ENCODE measurements around the gene PRICKLE4.

PRICKLE4 gene

GRCh38 chr6:41786451-41787218 is 6.1 kb downstream of the PRICKLE4 start:
- Histone ChIP-seq H3K18ac (ENCODE audit: low read length) (no peak overlapping the region), H3K4me3 (ENCODE audit: low read length) (peak overlapping the region; percentile 71), H2AK5ac (ENCODE audit: low read length) (no peak overlapping the region), H3K79me2 (ENCODE audit: control insufficient read depth, insufficient read depth, low read length) (peaks cover 7% of the 10 kb centered on the region), H3K4me1 (ENCODE audit: control insufficient read depth, low read depth, low read length) (no peaks in the 10 kb centered on the region), H3K9ac (ENCODE audit: low read length) (peak overlapping the region; percentile 88), H3K27ac (ENCODE audit: low read depth, low read length) (peak overlapping the region; percentile 57), H3K56ac (ENCODE audit: low read length) (peak overlapping the region; percentile 97), H3K23ac (ENCODE audit: low read length) (no peak overlapping the region), H4K5ac (ENCODE audit: low read length) (no peak overlapping the region), H3K36me3 (ENCODE audit: control insufficient read depth, insufficient read depth, low read length) (peaks cover 7% of the 10 kb centered on the region), H3K27me3 (ENCODE audit: insufficient read depth, low read length, poor library complexity) (peaks cover 5% of the 10 kb centered on the region), H3K79me1 (ENCODE audit: low read length) (peaks cover 9% of the 10 kb centered on the region), H2BK5ac (ENCODE audit: low read length) (no peak overlapping the region), H2BK120ac (ENCODE audit: low read depth, low read length) (no peak overlapping the region), H3K4me2 (ENCODE audit: low read length) (peak overlapping the region; percentile 98), H4K8ac (ENCODE audit: low read depth, low read length) (no peak overlapping the region), H3K4ac (ENCODE audit: low read depth, low read length) (no peak overlapping the region), H2BK15ac (replicated peaks; ENCODE audit: low read depth) (no peak overlapping the region)
- peak; percentile 84 for DNase-seq
- no CpG with 5 or more reads among the region's 58 CpGs for WGBS (ENCODE audit: extremely low coverage, insufficient coverage, low lambda C conversion rate)

- no CpG with 5 or more reads among the region's 55 CpGs for WGBS (ENCODE audit: extremely low coverage, insufficient coverage, low lambda C conversion rate)
- H3K4me2 ChIP-seq (ENCODE audit: low read length), result peak within 1 kb of the TSS; percentile 98
Observed at GRCh38 chr6:41787219-41787917, 6.8 kb downstream of the PRICKLE4 start, which contains the start of gene TOMM6. Gene TOMM6, plus strand, starts transcription at chr6:41787694. Its CDS starts 4 bp downstream, at chr6:41787698.

GRCh38 chr6:41789390-41789724 is 8.8 kb downstream of the PRICKLE4 start:
- no peak overlapping the region for H2BK15ac ChIP-seq (replicated peaks; ENCODE audit: low read depth)
- no CpG with 5 or more reads among the region's 3 CpGs for WGBS (ENCODE audit: extremely low coverage, insufficient coverage, low lambda C conversion rate)
- no peak overlapping the region for H2BK120ac ChIP-seq (ENCODE audit: low read depth, low read length)
- DNase-seq, result no peak
- H3K23ac ChIP-seq (ENCODE audit: low read length), result no peak overlapping the region
- H2AK5ac ChIP-seq (ENCODE audit: low read length), result no peak overlapping the region
- no peak overlapping the region for H3K9ac ChIP-seq (ENCODE audit: low read length)
- no peak overlapping the region for H4K8ac ChIP-seq (ENCODE audit: low read depth, low read length)
- H3K27ac ChIP-seq (ENCODE audit: low read depth, low read length), result no peak overlapping the region
- H3K4me3 ChIP-seq (ENCODE audit: low read length), result no peak overlapping the region
- no peak overlapping the region for H3K4me2 ChIP-seq (ENCODE audit: low read length)
- H3K18ac ChIP-seq (ENCODE audit: low read length), result no peak overlapping the region
- no peak overlapping the region for H4K5ac ChIP-seq (ENCODE audit: low read length)
- peaks cover 5% of the 10 kb centered on the region for H3K27me3 ChIP-seq (ENCODE audit: insufficient read depth, low read length, poor library complexity)
- no peak overlapping the region for H3K4ac ChIP-seq (ENCODE audit: low read depth, low read length)
- peaks cover 7% of the 10 kb centered on the region for H3K36me3 ChIP-seq (ENCODE audit: control insufficient read depth, insufficient read depth, low read length)
- H3K79me1 ChIP-seq (ENCODE audit: low read length), result peaks cover 9% of the 10 kb centered on the region
- H3K4me1 ChIP-seq (ENCODE audit: control insufficient read depth, low read depth, low read length), result no peaks in the 10 kb centered on the region
- H3K56ac ChIP-seq (ENCODE audit: low read length), result no peak overlapping the region
- H2BK5ac ChIP-seq (ENCODE audit: low read length), result no peak overlapping the region
- H3K79me2 ChIP-seq (ENCODE audit: control insufficient read depth, insufficient read depth, low read length), result peaks cover 7% of the 10 kb centered on the region

More at GRCh38 chr6:41787219-41787917, 6.8 kb downstream of the PRICKLE4 start, which contains the start of gene TOMM6:
- peak within 1 kb of the TSS; percentile 26 for H4K5ac ChIP-seq (ENCODE audit: low read length)
- H2BK120ac ChIP-seq (ENCODE audit: low read depth, low read length), result no peak within 1 kb of the TSS
- peaks cover 7% of the 10 kb centered on the region for H3K36me3 ChIP-seq (ENCODE audit: control insufficient read depth, insufficient read depth, low read length)
- no peak within 1 kb of the TSS for H3K23ac ChIP-seq (ENCODE audit: low read length)
- H3K4me1 ChIP-seq (ENCODE audit: control insufficient read depth, low read depth, low read length), result no peaks in the 10 kb centered on the region
- peak within 1 kb of the TSS; percentile 95 for H3K4ac ChIP-seq (ENCODE audit: low read depth, low read length)
- DNase-seq, result peak; percentile 97
- no peak within 1 kb of the TSS for H2BK15ac ChIP-seq (replicated peaks; ENCODE audit: low read depth)
- H3K27me3 ChIP-seq (ENCODE audit: insufficient read depth, low read length, poor library complexity), result peaks cover 5% of the 10 kb centered on the region
- H3K79me1 ChIP-seq (ENCODE audit: low read length), result peaks cover 9% of the 10 kb centered on the region
- peak within 1 kb of the TSS; percentile 85 for H2BK5ac ChIP-seq (ENCODE audit: low read length)
- H3K4me3 ChIP-seq (ENCODE audit: low read length), result peak within 1 kb of the TSS; percentile 100
- peak within 1 kb of the TSS; percentile 87 for H4K8ac ChIP-seq (ENCODE audit: low read depth, low read length)
- peaks cover 7% of the 10 kb centered on the region for H3K79me2 ChIP-seq (ENCODE audit: control insufficient read depth, insufficient read depth, low read length)
- peak within 1 kb of the TSS; percentile 64 for H3K18ac ChIP-seq (ENCODE audit: low read length)
- peak within 1 kb of the TSS; percentile 69 for H3K27ac ChIP-seq (ENCODE audit: low read depth, low read length)
- H3K9ac ChIP-seq (ENCODE audit: low read length), result peak within 1 kb of the TSS; percentile 99
- peak within 1 kb of the TSS; percentile 99 for H3K56ac ChIP-seq (ENCODE audit: low read length)
- peak within 1 kb of the TSS; percentile 98 for H2AK5ac ChIP-seq (ENCODE audit: low read length)

GRCh38 chr6:41790045-41790444 is 9.5 kb downstream of the PRICKLE4 start:
- no CpG with 5 or more reads among the region's 1 CpG for WGBS (ENCODE audit: extremely low coverage, insufficient coverage, low lambda C conversion rate)
- Histone ChIP-seq H3K56ac (ENCODE audit: low read length) (no peak overlapping the region), H3K9ac (ENCODE audit: low read length) (no peak overlapping the region), H3K4me2 (ENCODE audit: low read length) (no peak overlapping the region), H3K27ac (ENCODE audit: low read depth, low read length) (no peak overlapping the region), H2BK15ac (replicated peaks; ENCODE audit: low read depth) (no peak overlapping the region), H4K8ac (ENCODE audit: low read depth, low read length) (no peak overlapping the region), H3K23ac (ENCODE audit: low read length) (no peak overlapping the region), H2AK5ac (ENCODE audit: low read length) (no peak overlapping the region), H3K4me1 (ENCODE audit: control insufficient read depth, low read depth, low read length) (no peaks in the 10 kb centered on the region), H2BK120ac (ENCODE audit: low read depth, low read length) (no peak overlapping the region), H3K4me3 (ENCODE audit: low read length) (no peak overlapping the region), H2BK5ac (ENCODE audit: low read length) (no peak overlapping the region), H3K79me1 (ENCODE audit: low read length) (peaks cover 9% of the 10 kb centered on the region), H3K36me3 (ENCODE audit: control insufficient read depth, insufficient read depth, low read length) (peaks cover 7% of the 10 kb centered on the region), H3K18ac (ENCODE audit: low read length) (no peak overlapping the region), H4K5ac (ENCODE audit: low read length) (no peak overlapping the region), H3K79me2 (ENCODE audit: control insufficient read depth, insufficient read depth, low read length) (peaks cover 7% of the 10 kb centered on the region), H3K4ac (ENCODE audit: low read depth, low read length) (no peak overlapping the region), H3K27me3 (ENCODE audit: insufficient read depth, low read length, poor library complexity) (peaks cover 4% of the 10 kb centered on the region)
- no peak for DNase-seq

- H3K36me3 ChIP-seq (ENCODE audit: control insufficient read depth, insufficient read depth, low read length), result peaks cover 7% of the 10 kb centered on the region
Observed at GRCh38 chr6:41791305-41791704, 10.7 kb downstream of the PRICKLE4 start.

More at GRCh38 chr6:41791305-41791704, 10.7 kb downstream of the PRICKLE4 start:
- Histone ChIP-seq H3K27ac (ENCODE audit: low read depth, low read length) (no peak overlapping the region), H3K18ac (ENCODE audit: low read length) (no peak overlapping the region), H3K4me2 (ENCODE audit: low read length) (no peak overlapping the region), H3K9ac (ENCODE audit: low read length) (no peak overlapping the region), H2AK5ac (ENCODE audit: low read length) (no peak overlapping the region), H2BK120ac (ENCODE audit: low read depth, low read length) (no peak overlapping the region), H3K27me3 (ENCODE audit: insufficient read depth, low read length, poor library complexity) (no peaks in the 10 kb centered on the region), H2BK5ac (ENCODE audit: low read length) (no peak overlapping the region), H3K56ac (ENCODE audit: low read length) (no peak overlapping the region), H3K79me1 (ENCODE audit: low read length) (peaks cover 9% of the 10 kb centered on the region), H3K4me1 (ENCODE audit: control insufficient read depth, low read depth, low read length) (no peaks in the 10 kb centered on the region), H3K79me2 (ENCODE audit: control insufficient read depth, insufficient read depth, low read length) (peaks cover 7% of the 10 kb centered on the region), H3K4ac (ENCODE audit: low read depth, low read length) (no peak overlapping the region), H3K23ac (ENCODE audit: low read length) (no peak overlapping the region), H2BK15ac (replicated peaks; ENCODE audit: low read depth) (no peak overlapping the region), H4K8ac (ENCODE audit: low read depth, low read length) (no peak overlapping the region), H4K5ac (ENCODE audit: low read length) (no peak overlapping the region), H3K4me3 (ENCODE audit: low read length) (no peak overlapping the region)
- DNase-seq, result no peak
- no CpG with 5 or more reads among the region's 1 CpG for WGBS (ENCODE audit: extremely low coverage, insufficient coverage, low lambda C conversion rate)

Measured in mesendoderm (in vitro differentiated cells).